HG03108 (cell line): Measurements from ENCODE around the gene COIL.
A peak's percentile ranks its signal among the peaks of the same experiment; 100 is the strongest.

Experiments used
- ATAC-seq: cut with Tn5 transposase; IDR thresholded peaks from one replicate; pipeline ENCODE4 v1.9.1; 2021; ENCODE audit warnings: moderate library complexity; ENCODE audit not compliant: unreplicated experiment

The COIL gene

GRCh38 chr17:56937687-56938086, 23.2 kb downstream of the COIL start:
- no peak for ATAC-seq

GRCh38 chr17:56936697-56937322, 24.0 kb downstream of the COIL start:
- no peak for ATAC-seq

- no peak for ATAC-seq
Observed at GRCh38 chr17:56935461-56935860, 25.4 kb downstream of the COIL start.

GRCh38 chr17:56934280-56934679, 26.6 kb downstream of the COIL start:
- no peak for ATAC-seq

- ATAC-seq, result no peak
Observed at GRCh38 chr17:56933868-56934267, 27.0 kb downstream of the COIL start.

GRCh38 chr17:56933151-56933745, 27.6 kb downstream of the COIL start:
- no peak for ATAC-seq

GRCh38 chr17:56930739-56931337, 30.0 kb downstream of the COIL start:
- ATAC-seq, result no peak

GRCh38 chr17:56929362-56929969, 31.4 kb downstream of the COIL start:
- ATAC-seq, result no peak

GRCh38 chr17:56928586-56928985, 32.3 kb downstream of the COIL start:
- no peak for ATAC-seq

GRCh38 chr17:56926704-56927103, 34.1 kb downstream of the COIL start:
- ATAC-seq, result no peak

- ATAC-seq, result no peak
Observed at GRCh38 chr17:56926270-56926669, 34.6 kb downstream of the COIL start.

GRCh38 chr17:56925088-56925487, 35.8 kb downstream of the COIL start:
- ATAC-seq, result no peak

GRCh38 chr17:56919717-56920116, 41.1 kb downstream of the COIL start:
- no peak for ATAC-seq

- ATAC-seq, result no peak
Observed at GRCh38 chr17:56918916-56919315, 41.9 kb downstream of the COIL start.

- ATAC-seq, result no peak
Observed at GRCh38 chr17:56917559-56918296, 43.1 kb downstream of the COIL start.

GRCh38 chr17:56914581-56915273, 46.1 kb downstream of the COIL start:
- ATAC-seq, result no peak

- peak; percentile 55 for ATAC-seq
Observed at GRCh38 chr17:56913867-56914580, 46.8 kb downstream of the COIL start, which contains the start of gene TRIM25. Gene TRIM25 (minus strand): TSS chr17:56914049. CDS start chr17:56913988, 61 bp downstream.

GRCh38 chr17:56913353-56913866, 47.4 kb downstream of the COIL start:
- peak; percentile 17 for ATAC-seq

GRCh38 chr17:56913000-56913311, 47.9 kb downstream of the COIL start:
- ATAC-seq, result no peak
